Neural cell (in vitro differentiated cells): ENCODE data around the gene ANO1. TPM values are rescaled to one million over a fixed set of nuclear protein-coding genes. Genes with fewer than 3 reads are reported as not detected.

Experiments
- H2AFZ ChIP-seq: fragments of 200-600, 300-800 bp; sonication (generic), shearing (Covaris generic); 2 replicates; pipeline ENCODE4 v1.6.0; 2014; ENCODE audit warnings: low read depth, mild to moderate bottlenecking, antibody characterized with exemption, low read length, moderate library complexity
- H3F3A ChIP-seq: fragments of 200-600 bp; shearing (Covaris generic); 2 replicates; pipeline ENCODE4 v1.6.1; 2016; ENCODE audit warnings: mild to moderate bottlenecking, moderate library complexity, mixed read lengths, antibody characterized with exemption, low read length; ENCODE audit not compliant: insufficient read depth, poor library complexity, severe bottlenecking
- H3K27ac ChIP-seq: fragments of 200-600, 300-800 bp; sonication (generic), shearing (Covaris generic); 2 replicates; pipeline ENCODE4 v1.5.1; 2014; ENCODE audit warnings: mild to moderate bottlenecking, low read length, moderate library complexity
- H3K27me3 ChIP-seq: fragments of 300-800, 200-600 bp; sonication (generic), shearing (Covaris generic); 2 replicates; pipeline ENCODE4 v1.6.0; 2014; ENCODE audit warnings: mild to moderate bottlenecking, low read depth, low read length, moderate library complexity; ENCODE audit not compliant: insufficient read depth
- H3K36me3 ChIP-seq: fragments of 300-800, 200-600 bp; sonication (generic), shearing (Covaris generic); 2 replicates; pipeline ENCODE4 v1.5.1; 2014; ENCODE audit warnings: mild to moderate bottlenecking, antibody characterized with exemption, low read length, moderate library complexity; ENCODE audit not compliant: insufficient read depth
- H3K4me2 ChIP-seq: fragments of 300-800, 200-600 bp; sonication (generic), shearing (Covaris generic); 2 replicates; pipeline ENCODE4 v1.6.0; 2014; ENCODE audit warnings: mild to moderate bottlenecking, low read length
- H3K4me3 ChIP-seq: fragments of 300-800, 200-600 bp; sonication (generic), shearing (Covaris generic); 2 replicates; pipeline ENCODE4 v1.5.1; 2014; ENCODE audit warnings: mild to moderate bottlenecking, low read length, moderate library complexity
- H3K79me2 ChIP-seq: fragments of 200-600 bp; shearing (Covaris generic); replicated peaks from 2 replicates; pipeline ENCODE4 v1.6.0; 2014; ENCODE audit warnings: mild to moderate bottlenecking, low read length, moderate library complexity; ENCODE audit not compliant: insufficient read depth
- H3K9ac ChIP-seq: fragments of 300-800, 200-600 bp; sonication (generic), shearing (Covaris generic); 2 replicates; pipeline ENCODE4 v1.6.1; 2016; ENCODE audit warnings: mild to moderate bottlenecking, low read length, mixed read lengths
- H3K9me2 ChIP-seq: fragments of 200-600 bp; shearing (Covaris generic); 2 replicates; pipeline ENCODE4 v1.6.1; 2016; ENCODE audit warnings: mild to moderate bottlenecking, low read length, mixed read lengths; ENCODE audit not compliant: insufficient read depth
- H3K9me3 ChIP-seq: fragments of 200-600, 300-800 bp; sonication (generic), shearing (Covaris generic); 2 replicates; pipeline ENCODE4 v1.6.1; 2016; ENCODE audit warnings: mild to moderate bottlenecking, mixed run types, low read length, moderate library complexity, mixed read lengths
- H4K20me1 ChIP-seq: fragments of 200-600 bp; shearing (Covaris generic); 2 replicates; pipeline ENCODE4 v1.6.1; 2016; ENCODE audit warnings: mild to moderate bottlenecking, mixed run types; ENCODE audit not compliant: insufficient read depth
- EP300 ChIP-seq: fragments of 450-650 bp; conservative IDR thresholded peaks from 2 replicates; pipeline ENCODE4 v1.6.1; 2014; ENCODE audit warnings: antibody characterized with exemption, mild to moderate bottlenecking, moderate library complexity; ENCODE audit not compliant: poor library complexity, severe bottlenecking
- EZH2 ChIP-seq: fragments of 200-600, 300-800 bp; shearing (Covaris generic), sonication (generic); IDR thresholded peaks from 2 replicates; pipeline ENCODE4 v1.6.1; 2014; ENCODE audit warnings: antibody characterized with exemption, low read length, borderline replicate concordance, mild to moderate bottlenecking; ENCODE audit not compliant: insufficient read depth, poor library complexity, severe bottlenecking
- MXI1 ChIP-seq: fragments of 450-650 bp; conservative IDR thresholded peaks from 2 replicates; pipeline ENCODE4 v1.6.1; 2014; ENCODE audit warnings: antibody characterized with exemption, mild to moderate bottlenecking; ENCODE audit not compliant: poor library complexity, severe bottlenecking
- POLR2AphosphoS5 ChIP-seq: IDR thresholded peaks from 2 replicates; pipeline ENCODE4 v1.6.1; 2012
- RAD21 ChIP-seq: fragments of 450-650 bp; conservative IDR thresholded peaks from 2 replicates; pipeline ENCODE4 v1.6.1; 2014; ENCODE audit warnings: antibody characterized with exemption, mild to moderate bottlenecking, moderate library complexity
- SMC3 ChIP-seq: fragments of 450-650 bp; conservative IDR thresholded peaks from 2 replicates; pipeline ENCODE4 v1.6.1; 2014; ENCODE audit warnings: antibody characterized with exemption, mild to moderate bottlenecking, moderate library complexity; ENCODE audit not compliant: poor library complexity
- TAF1 ChIP-seq: IDR thresholded peaks from 2 replicates; pipeline ENCODE4 v1.6.1; 2012; ENCODE audit warnings: low read depth
- polyA plus RNA-seq: library from polyadenylated mRNA; depleted of rRNA; stranded (reverse); fragments of >200 nt; gene quantifications from 2 replicates; pipeline ENCODE4 v1.2.3, GENCODE V29; 2014
- TF ChIP-seq, protein P1 (sequence below): IDR thresholded peaks from 2 replicates; pipeline ENCODE4 v1.6.1; 2012; ENCODE audit warnings: borderline replicate concordance
- TF ChIP-seq, protein P2 (sequence below): fragments of 450-650 bp; IDR thresholded peaks from 2 replicates; pipeline ENCODE4 v1.5.1; 2014; ENCODE audit warnings: antibody characterized with exemption, mild to moderate bottlenecking, moderate library complexity; ENCODE audit not compliant: poor library complexity, severe bottlenecking

ANO1 gene
- polyA plus RNA-seq, 1 donor from 2014 or later = not detected

DNA sequence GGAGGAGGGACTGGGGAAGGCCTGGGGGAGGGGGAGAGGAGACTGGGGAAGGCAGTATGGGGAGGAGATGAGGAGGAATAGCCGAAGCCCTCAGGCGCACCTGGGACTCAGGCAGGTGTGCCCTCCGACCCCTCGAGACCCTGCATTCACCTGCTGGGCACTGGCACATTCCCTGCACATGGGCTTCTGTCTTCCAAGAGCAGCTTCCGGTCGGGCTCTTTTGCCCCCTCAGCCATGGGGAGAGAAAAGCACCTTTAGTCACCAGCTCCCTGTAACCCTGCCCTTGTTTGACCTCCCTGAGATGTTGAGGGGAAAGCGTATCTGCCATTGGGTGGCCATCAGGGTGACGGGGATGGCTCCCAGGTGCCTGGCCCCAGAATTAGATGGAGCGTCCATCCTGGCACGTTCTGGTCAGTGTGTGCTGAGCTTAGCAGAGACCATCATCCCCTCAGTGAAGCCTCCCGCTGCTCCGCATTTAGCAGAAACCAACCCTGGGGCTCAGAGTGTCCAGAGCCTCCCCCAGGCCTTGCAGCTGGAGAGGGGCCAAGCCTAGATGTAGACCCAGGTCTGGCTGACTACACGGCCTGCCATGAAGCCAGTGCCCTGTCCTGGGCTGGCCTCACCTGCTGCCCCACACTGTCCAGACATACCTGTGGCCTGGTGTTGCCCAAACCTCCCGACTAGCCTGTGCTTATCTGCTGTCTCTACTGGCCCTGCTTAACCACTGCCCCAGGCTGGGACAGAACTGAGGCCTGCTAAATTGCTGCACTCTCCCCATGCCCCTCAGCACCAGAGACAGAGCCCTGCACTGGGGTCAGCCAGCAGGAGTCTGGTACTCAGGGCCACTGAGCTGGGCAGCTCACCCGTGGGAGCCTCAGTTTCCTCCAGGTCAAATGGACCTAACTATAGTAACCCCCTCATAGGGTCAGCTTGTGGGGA, 6.2 kb downstream of the ANO1 start (continued):
- no peak for TF ChIP-seq SMC3

- no peaks in the 10 kb centered on the region for H4K20me1 ChIP-seq
Measured at GRCh38 chr11:70085815-70086769, 8.0 kb downstream of the ANO1 start.

More at GRCh38 chr11:70085815-70086769, 8.0 kb downstream of the ANO1 start:
- H3K79me2 ChIP-seq = no peaks in the 10 kb centered on the region
- no peak overlapping the region for H3K9ac ChIP-seq
- H3K27ac ChIP-seq = no peak overlapping the region
- H3K4me3 ChIP-seq = no peak overlapping the region
- H3K9me3 ChIP-seq = no peaks in the 10 kb centered on the region
- no peak overlapping the region for H3K4me2 ChIP-seq
- no peak overlapping the region for H2AFZ ChIP-seq
- H3K36me3 ChIP-seq = no peaks in the 10 kb centered on the region
- H3F3A ChIP-seq = no peaks in the 10 kb centered on the region
- TF ChIP-seq, protein P1, sequence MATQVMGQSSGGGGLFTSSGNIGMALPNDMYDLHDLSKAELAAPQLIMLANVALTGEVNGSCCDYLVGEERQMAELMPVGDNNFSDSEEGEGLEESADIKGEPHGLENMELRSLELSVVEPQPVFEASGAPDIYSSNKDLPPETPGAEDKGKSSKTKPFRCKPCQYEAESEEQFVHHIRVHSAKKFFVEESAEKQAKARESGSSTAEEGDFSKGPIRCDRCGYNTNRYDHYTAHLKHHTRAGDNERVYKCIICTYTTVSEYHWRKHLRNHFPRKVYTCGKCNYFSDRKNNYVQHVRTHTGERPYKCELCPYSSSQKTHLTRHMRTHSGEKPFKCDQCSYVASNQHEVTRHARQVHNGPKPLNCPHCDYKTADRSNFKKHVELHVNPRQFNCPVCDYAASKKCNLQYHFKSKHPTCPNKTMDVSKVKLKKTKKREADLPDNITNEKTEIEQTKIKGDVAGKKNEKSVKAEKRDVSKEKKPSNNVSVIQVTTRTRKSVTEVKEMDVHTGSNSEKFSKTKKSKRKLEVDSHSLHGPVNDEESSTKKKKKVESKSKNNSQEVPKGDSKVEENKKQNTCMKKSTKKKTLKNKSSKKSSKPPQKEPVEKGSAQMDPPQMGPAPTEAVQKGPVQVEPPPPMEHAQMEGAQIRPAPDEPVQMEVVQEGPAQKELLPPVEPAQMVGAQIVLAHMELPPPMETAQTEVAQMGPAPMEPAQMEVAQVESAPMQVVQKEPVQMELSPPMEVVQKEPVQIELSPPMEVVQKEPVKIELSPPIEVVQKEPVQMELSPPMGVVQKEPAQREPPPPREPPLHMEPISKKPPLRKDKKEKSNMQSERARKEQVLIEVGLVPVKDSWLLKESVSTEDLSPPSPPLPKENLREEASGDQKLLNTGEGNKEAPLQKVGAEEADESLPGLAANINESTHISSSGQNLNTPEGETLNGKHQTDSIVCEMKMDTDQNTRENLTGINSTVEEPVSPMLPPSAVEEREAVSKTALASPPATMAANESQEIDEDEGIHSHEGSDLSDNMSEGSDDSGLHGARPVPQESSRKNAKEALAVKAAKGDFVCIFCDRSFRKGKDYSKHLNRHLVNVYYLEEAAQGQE = no peak
- TF ChIP-seq SMC3 (no peak), EP300 (no peak), EZH2 (no peak), TAF1 (no peak), POLR2AphosphoS5 (no peak), RAD21 (no peak), MXI1 (no peak)
- TF ChIP-seq, protein P2, sequence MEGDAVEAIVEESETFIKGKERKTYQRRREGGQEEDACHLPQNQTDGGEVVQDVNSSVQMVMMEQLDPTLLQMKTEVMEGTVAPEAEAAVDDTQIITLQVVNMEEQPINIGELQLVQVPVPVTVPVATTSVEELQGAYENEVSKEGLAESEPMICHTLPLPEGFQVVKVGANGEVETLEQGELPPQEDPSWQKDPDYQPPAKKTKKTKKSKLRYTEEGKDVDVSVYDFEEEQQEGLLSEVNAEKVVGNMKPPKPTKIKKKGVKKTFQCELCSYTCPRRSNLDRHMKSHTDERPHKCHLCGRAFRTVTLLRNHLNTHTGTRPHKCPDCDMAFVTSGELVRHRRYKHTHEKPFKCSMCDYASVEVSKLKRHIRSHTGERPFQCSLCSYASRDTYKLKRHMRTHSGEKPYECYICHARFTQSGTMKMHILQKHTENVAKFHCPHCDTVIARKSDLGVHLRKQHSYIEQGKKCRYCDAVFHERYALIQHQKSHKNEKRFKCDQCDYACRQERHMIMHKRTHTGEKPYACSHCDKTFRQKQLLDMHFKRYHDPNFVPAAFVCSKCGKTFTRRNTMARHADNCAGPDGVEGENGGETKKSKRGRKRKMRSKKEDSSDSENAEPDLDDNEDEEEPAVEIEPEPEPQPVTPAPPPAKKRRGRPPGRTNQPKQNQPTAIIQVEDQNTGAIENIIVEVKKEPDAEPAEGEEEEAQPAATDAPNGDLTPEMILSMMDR = no peak
- H3K27me3 ChIP-seq = no peaks in the 10 kb centered on the region
- no peaks in the 10 kb centered on the region for H3K9me2 ChIP-seq
